Astrocyte (in vitro differentiated cells and primary cell): ENCODE measurements around the gene ARPC4.

Experiments used
- CTCF ChIP-seq: IDR thresholded peaks from 2 replicates; pipeline ENCODE4 v1.5.1; 2011; ENCODE audit warnings: low read depth, mild to moderate bottlenecking, inconsistent platforms, low read length, moderate library complexity; ENCODE audit not compliant: insufficient read depth
- EZH2 ChIP-seq: IDR thresholded peaks from 2 replicates; pipeline ENCODE4 v1.6.1; 2012; ENCODE audit warnings: mild to moderate bottlenecking, low read length, inconsistent platforms; ENCODE audit not compliant: insufficient read depth

- no peak for TF ChIP-seq EZH2
- TF ChIP-seq CTCF: no peak
Measured at GRCh38 chr3:9852528-9852927, 59.6 kb downstream of the ARPC4 start.
